Caco-2 (cell line): Measurements from ENCODE around the gene SLC22A4. TPM values are rescaled to one million over a fixed set of nuclear protein-coding genes. Genes with fewer than 3 reads are reported as not detected.

Experiments used
- BruUV-seq: library from RNA; stranded (reverse); fragments of 400-500 nt; replicated peaks from 2 replicates; lab custom pipeline; 2021; lab: Mats Ljungman, UMichigan
- CTCF ChIA-PET: fragments of 300-600 bp; sonication (Branson Sonifier 250); formaldehyde crosslinking; loops from one replicate; lab custom pipeline; 2022; ENCODE audit warnings: antibody characterized with exemption; lab: Charles Lee
- POLR2A ChIA-PET: fragments of 300-600 bp; sonication (Branson Sonifier 250); formaldehyde crosslinking; loops from one replicate; lab custom pipeline; 2022; ENCODE audit warnings: antibody characterized with exemption; lab: Charles Lee
- DNase-seq, 2 experiments: peaks; one replicate each; pipeline versions ENCODE4 v3.0.0 to v3.0.0-alpha.2; 2020 to 2022
- H3K27me3 ChIP-seq: replicated peaks from 2 replicates; pipeline ENCODE4 v1.6.0; 2011; ENCODE audit warnings: low read length; ENCODE audit not compliant: control insufficient read depth, insufficient read depth
- H3K36me3 ChIP-seq: 2 replicates; pipeline ENCODE4 v1.5.1; 2011; ENCODE audit warnings: low read length; ENCODE audit not compliant: control insufficient read depth, insufficient read depth
- H3K4me1 ChIP-seq: fragments of 250-450 bp; sonication (Bioruptor Pico); 2 replicates; pipeline ENCODE4 v1.5.1; 2020; ENCODE audit warnings: mild to moderate bottlenecking
- H3K4me3 ChIP-seq: 2 replicates; pipeline ENCODE4 v1.5.1; 2011; ENCODE audit warnings: low read depth, mild to moderate bottlenecking, control low read depth, low read length
- H3K9me3 ChIP-seq: fragments of 250-450 bp; sonication (Bioruptor Pico); 2 replicates; pipeline ENCODE4 v1.5.1; 2020; ENCODE audit warnings: mild to moderate bottlenecking, moderate library complexity
- H3K27ac Mint-ChIP-seq: one replicate; pipeline ENCODE4 v1.8.0; 2022; ENCODE audit warnings: mixed read lengths; ENCODE audit not compliant: unreplicated experiment
- H3K27me3 Mint-ChIP-seq: one replicate; pipeline ENCODE4 v1.8.0; 2022; ENCODE audit warnings: mixed read lengths; ENCODE audit not compliant: insufficient read depth, unreplicated experiment
- H3K36me3 Mint-ChIP-seq: one replicate; pipeline ENCODE4 v1.8.0; 2022; ENCODE audit warnings: mild to moderate bottlenecking, mixed read lengths; ENCODE audit not compliant: insufficient read depth, unreplicated experiment
- H3K4me1 Mint-ChIP-seq: one replicate; pipeline ENCODE4 v1.8.0; 2022; ENCODE audit warnings: low read depth, mixed read lengths; ENCODE audit not compliant: unreplicated experiment
- H3K4me3 Mint-ChIP-seq: one replicate; pipeline ENCODE4 v1.8.0; 2022; ENCODE audit warnings: mild to moderate bottlenecking, moderate library complexity, mixed read lengths; ENCODE audit not compliant: unreplicated experiment
- H3K9me3 Mint-ChIP-seq: one replicate; pipeline ENCODE4 v1.8.0; 2022; ENCODE audit warnings: mixed read lengths; ENCODE audit not compliant: unreplicated experiment
- intact Hi-C: fragments of 100-400 bp; cut with micrococcal nuclease; formaldehyde crosslinking; loops from one replicate; pipeline ENCODE4 v1.10.0; 2022; ENCODE audit not compliant: unreplicated experiment
- total RNA-seq: library from RNA; stranded (reverse); gene quantifications from 2 replicates; pipeline ENCODE4 v1.2.3, GENCODE V29; 2022
- TF ChIP-seq, protein P1 (sequence below), 2 experiments: fragments of 200-600 bp in 1 of 2; IDR thresholded peaks; 1 replicate in 1 of 2; 2 replicates in 1 of 2; pipeline versions ENCODE4 v1.5.1 to v1.8.0; 2011 to 2022; ENCODE audit warnings: antibody characterized with exemption in 1 of 2, control low read depth in 1 of 2, inconsistent platforms in 1 of 2, low read depth in 1 of 2, low read length in 1 of 2, mild to moderate bottlenecking in 1 of 2, moderate library complexity in 1 of 2; ENCODE audit not compliant: insufficient read depth in 1 of 2, severe bottlenecking in 1 of 2, unreplicated experiment in 1 of 2

The SLC22A4 gene
- total RNA-seq, 1 experiment from 2014 or later, result 1.5 TPM

DNA sequence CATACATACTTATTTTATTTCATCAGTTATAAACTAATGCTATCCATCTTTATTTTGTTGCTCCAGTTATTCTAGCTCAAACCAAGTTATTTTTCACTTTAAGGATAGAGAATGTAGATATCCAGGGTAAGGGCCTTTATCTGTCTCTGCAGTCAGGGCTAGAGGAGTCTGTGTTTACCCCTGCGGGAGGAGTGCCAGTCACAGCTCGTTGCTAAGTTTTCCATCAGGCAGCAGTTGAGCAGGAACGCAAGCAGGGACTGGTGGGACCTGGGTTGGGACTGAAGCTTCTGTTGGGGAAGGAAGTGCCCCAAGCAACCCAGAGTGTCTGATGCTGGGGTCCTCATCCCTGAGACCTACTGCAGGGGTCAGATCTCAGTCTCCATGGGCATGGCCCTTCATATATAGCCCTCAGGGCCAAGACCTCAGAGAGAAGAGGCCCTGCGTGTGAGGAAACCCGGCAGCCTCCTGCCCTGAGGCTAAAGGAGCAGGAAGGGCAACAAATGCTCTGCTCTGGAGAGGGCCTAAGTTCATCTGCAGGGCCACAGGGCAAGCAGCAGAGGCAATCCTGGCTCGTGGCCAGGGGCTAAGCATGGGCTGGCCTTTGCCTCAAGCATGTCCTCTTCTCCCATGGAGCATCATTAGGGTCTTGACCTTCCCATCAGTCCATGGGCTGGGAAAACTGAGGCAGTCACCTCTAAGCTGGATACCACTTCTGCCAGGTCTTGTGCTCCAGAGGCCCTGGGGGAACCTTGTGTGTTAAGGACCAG, 6.6 kb downstream of the SLC22A4 start:
- TF ChIP-seq, protein P1, sequence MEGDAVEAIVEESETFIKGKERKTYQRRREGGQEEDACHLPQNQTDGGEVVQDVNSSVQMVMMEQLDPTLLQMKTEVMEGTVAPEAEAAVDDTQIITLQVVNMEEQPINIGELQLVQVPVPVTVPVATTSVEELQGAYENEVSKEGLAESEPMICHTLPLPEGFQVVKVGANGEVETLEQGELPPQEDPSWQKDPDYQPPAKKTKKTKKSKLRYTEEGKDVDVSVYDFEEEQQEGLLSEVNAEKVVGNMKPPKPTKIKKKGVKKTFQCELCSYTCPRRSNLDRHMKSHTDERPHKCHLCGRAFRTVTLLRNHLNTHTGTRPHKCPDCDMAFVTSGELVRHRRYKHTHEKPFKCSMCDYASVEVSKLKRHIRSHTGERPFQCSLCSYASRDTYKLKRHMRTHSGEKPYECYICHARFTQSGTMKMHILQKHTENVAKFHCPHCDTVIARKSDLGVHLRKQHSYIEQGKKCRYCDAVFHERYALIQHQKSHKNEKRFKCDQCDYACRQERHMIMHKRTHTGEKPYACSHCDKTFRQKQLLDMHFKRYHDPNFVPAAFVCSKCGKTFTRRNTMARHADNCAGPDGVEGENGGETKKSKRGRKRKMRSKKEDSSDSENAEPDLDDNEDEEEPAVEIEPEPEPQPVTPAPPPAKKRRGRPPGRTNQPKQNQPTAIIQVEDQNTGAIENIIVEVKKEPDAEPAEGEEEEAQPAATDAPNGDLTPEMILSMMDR (IDR thresholded peaks at IDR 0.05; ENCODE audit: insufficient read depth in 1 of 2, low read depth in 1 of 2, low read length in 1 of 2, severe bottlenecking in 1 of 2, unreplicated experiment in 1 of 2), result no peak
- no TSS peak for BruUV-seq
- H3K36me3 ChIP-seq, result no peaks in the 10 kb centered on the region

DNA sequence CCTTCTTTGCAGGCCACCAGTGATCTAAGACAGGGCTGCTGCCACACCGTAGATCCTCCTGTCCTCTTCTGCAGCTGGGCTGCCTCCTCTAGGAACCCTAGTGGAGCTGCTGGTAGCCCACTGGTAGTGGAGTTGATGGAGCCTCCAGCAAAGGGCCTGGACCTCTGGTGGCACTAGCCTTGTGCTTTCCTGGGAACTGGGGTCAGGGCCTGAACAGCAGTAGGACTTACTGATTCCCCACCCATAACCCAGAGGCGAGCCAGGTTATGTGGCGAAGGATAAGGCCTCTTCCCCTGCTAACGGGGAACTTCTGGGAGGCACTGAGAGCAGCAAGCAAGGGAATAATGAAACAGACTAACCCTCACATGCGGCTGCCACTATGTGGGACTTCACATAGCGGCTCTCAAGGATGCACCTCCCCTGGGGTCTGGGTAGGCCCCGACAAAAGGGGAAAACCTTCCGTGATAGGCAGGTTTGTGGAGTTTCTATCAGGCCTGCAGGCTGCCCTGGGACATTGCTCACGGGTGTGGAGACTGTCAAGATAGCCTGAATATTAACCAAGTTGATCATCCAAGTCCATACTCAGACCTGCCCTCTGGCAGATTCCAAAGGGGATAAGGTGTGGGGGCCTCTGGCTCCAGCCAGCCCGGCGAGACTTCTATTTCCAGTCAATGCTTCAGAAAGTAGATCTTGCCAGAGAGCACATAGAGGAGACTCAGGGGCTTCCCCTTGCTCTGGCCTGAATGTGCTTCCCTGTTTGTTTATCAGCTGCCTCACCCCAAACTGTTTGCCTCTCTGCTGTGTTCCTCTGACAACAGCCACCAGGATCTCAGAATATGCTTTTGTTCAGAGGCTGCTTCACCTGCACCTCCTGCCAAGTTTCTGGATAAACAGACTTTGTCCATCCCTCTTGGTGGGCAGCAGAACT, 7.4 kb downstream of the SLC22A4 start:
- Histone ChIP-seq H3K4me1 (peaks cover 18% of the 10 kb centered on the region), H3K9me3 (no peaks in the 10 kb centered on the region), H3K36me3 (no peaks in the 10 kb centered on the region), H3K4me3 (no peak overlapping the region), H3K27me3 (no peaks in the 10 kb centered on the region)
- POLR2A ChIA-PET, result no interaction called here
- BruUV-seq, result no TSS peak
- peaks cover 12% of the 10 kb centered on the region for H3K4me1 Mint-ChIP-seq
- H3K9me3 Mint-ChIP-seq, result peaks cover 10% of the 10 kb centered on the region
- DNase-seq, result no peak
- TF ChIP-seq, protein P1 (IDR thresholded peaks at IDR 0.05; ENCODE audit: insufficient read depth in 1 of 2, low read depth in 1 of 2, low read length in 1 of 2, severe bottlenecking in 1 of 2, unreplicated experiment in 1 of 2), result no peak
- no peaks in the 10 kb centered on the region for H3K27me3 Mint-ChIP-seq
- H3K36me3 Mint-ChIP-seq, result no peaks in the 10 kb centered on the region
- CTCF ChIA-PET, result no interaction called here
- no peak overlapping the region for H3K4me3 Mint-ChIP-seq
- no peak overlapping the region for H3K27ac Mint-ChIP-seq
- intact Hi-C loops, result loop anchor here (5.0 kb wide), 1 partner anchor 519 kb away; no protein-coding TSS in a partner anchor

More for the DNA sequence above, 6.6 kb downstream of the SLC22A4 start:
- H3K9me3 ChIP-seq, result no peaks in the 10 kb centered on the region
- intact Hi-C loops, result loop anchor here (5.0 kb wide), 1 partner anchor 518 kb away; no protein-coding TSS in a partner anchor
- Mint-ChIP-seq H3K9me3 (peaks cover 10% of the 10 kb centered on the region), H3K4me1 (peaks cover 12% of the 10 kb centered on the region), H3K27me3 (no peaks in the 10 kb centered on the region), H3K27ac (no peak overlapping the region), H3K36me3 (no peaks in the 10 kb centered on the region), H3K4me3 (no peak overlapping the region)
- no peak overlapping the region for H3K4me3 ChIP-seq
- no peak for DNase-seq
- ChIA-PET CTCF (no interaction called here), POLR2A (no interaction called here)
- H3K4me1 ChIP-seq, result peaks cover 18% of the 10 kb centered on the region
- no peaks in the 10 kb centered on the region for H3K27me3 ChIP-seq

DNA sequence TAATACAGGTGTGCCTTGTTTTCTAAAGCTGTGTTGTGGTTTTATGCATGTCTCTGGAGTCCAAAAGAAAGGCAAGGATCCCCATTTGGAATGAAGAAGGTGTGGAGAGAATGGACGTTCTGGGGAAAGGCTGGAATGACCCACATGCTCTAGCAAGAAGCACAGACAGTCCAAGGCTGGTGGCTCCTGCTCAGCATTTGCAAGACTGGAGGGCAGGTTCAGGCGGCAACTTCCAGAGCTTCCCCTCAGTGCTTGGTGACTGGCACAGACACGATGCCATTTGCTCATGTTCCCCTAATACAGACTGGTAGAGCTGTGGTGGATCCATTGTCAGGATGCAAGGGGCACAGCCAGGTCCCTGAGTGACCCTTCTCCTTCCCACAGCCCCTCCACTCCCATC, 8.2 kb downstream of the SLC22A4 start:
- Mint-ChIP-seq H3K27me3 (no peaks in the 10 kb centered on the region), H3K4me3 (no peak overlapping the region), H3K9me3 (peaks cover 10% of the 10 kb centered on the region), H3K4me1 (peaks cover 12% of the 10 kb centered on the region), H3K36me3 (no peaks in the 10 kb centered on the region), H3K27ac (no peak overlapping the region)
- CTCF ChIA-PET, result no interaction called here
- H3K4me3 ChIP-seq, result no peak overlapping the region
- H3K9me3 ChIP-seq, result no peaks in the 10 kb centered on the region
- intact Hi-C loops, result loop anchor here (5.0 kb wide), 1 partner anchor 520 kb away; no protein-coding TSS in a partner anchor
- BruUV-seq, result no TSS peak
- H3K36me3 ChIP-seq, result no peaks in the 10 kb centered on the region
- H3K27me3 ChIP-seq, result no peaks in the 10 kb centered on the region
- TF ChIP-seq, protein P1 (IDR thresholded peaks at IDR 0.05; ENCODE audit: insufficient read depth in 1 of 2, low read depth in 1 of 2, low read length in 1 of 2, severe bottlenecking in 1 of 2, unreplicated experiment in 1 of 2), result no peak
- peaks cover 18% of the 10 kb centered on the region for H3K4me1 ChIP-seq
- no peak for DNase-seq
- POLR2A ChIA-PET, result no interaction called here
